ENCODE results near the gene CSRP2.

The CSRP2 gene

GRCh38 chr12:76876696-76877229, 2.1 kb downstream of the CSRP2 start:
- no peak for TF ChIP-seq NFIC (IDR thresholded peaks at IDR 0.05)
- TF ChIP-seq REST (IDR thresholded peaks at IDR 0.05; ENCODE audit: low read depth): no peak
- no peak for TF ChIP-seq RAD21 (IDR thresholded peaks at IDR 0.05; ENCODE audit: low read depth)
- no peak for TF ChIP-seq TEAD4 (IDR thresholded peaks at IDR 0.05)
- TF ChIP-seq EP300 (IDR thresholded peaks at IDR 0.05; ENCODE audit: borderline replicate concordance): no peak

- TF ChIP-seq TCF12 (IDR thresholded peaks at IDR 0.05; ENCODE audit: low read depth) (no peak), TEAD4 (IDR thresholded peaks at IDR 0.05) (no peak), MAX (IDR thresholded peaks at IDR 0.05) (no peak), YY1 (IDR thresholded peaks at IDR 0.05; ENCODE audit: low read depth) (no peak), USF1 (IDR thresholded peaks at IDR 0.05) (no peak), FOXM1 (IDR thresholded peaks at IDR 0.05; ENCODE audit: borderline replicate concordance, low read depth) (no peak), CREB1 (IDR thresholded peaks at IDR 0.05; ENCODE audit: low read depth) (no peak), REST (IDR thresholded peaks at IDR 0.05; ENCODE audit: low read depth) (no peak)
These were observed 4.2 kb downstream of the CSRP2 start for GRCh38 chr12:76874491-76875190.

- no peak for TF ChIP-seq TCF12 (IDR thresholded peaks at IDR 0.05; ENCODE audit: low read depth)
- TF ChIP-seq ZBTB7A (IDR thresholded peaks at IDR 0.05; ENCODE audit: low read depth): no peak
- TF ChIP-seq TAF1 (IDR thresholded peaks at IDR 0.05; ENCODE audit: low read depth): no peak
- TF ChIP-seq EP300 (IDR thresholded peaks at IDR 0.05; ENCODE audit: borderline replicate concordance): no peak
These were observed 4.8 kb downstream of the CSRP2 start for GRCh38 chr12:76874027-76874426.

GRCh38 chr12:76872415-76872814, 6.4 kb downstream of the CSRP2 start:
- TF ChIP-seq ZBTB7A (IDR thresholded peaks at IDR 0.05; ENCODE audit: low read depth) (no peak), CEBPB (IDR thresholded peaks at IDR 0.05) (no peak), RAD21 (IDR thresholded peaks at IDR 0.05; ENCODE audit: low read depth) (no peak), REST (IDR thresholded peaks at IDR 0.05; ENCODE audit: low read depth) (no peak), YY1 (IDR thresholded peaks at IDR 0.05; ENCODE audit: low read depth) (no peak), CREB1 (IDR thresholded peaks at IDR 0.05; ENCODE audit: low read depth) (no peak), USF1 (IDR thresholded peaks at IDR 0.05) (no peak), FOXM1 (IDR thresholded peaks at IDR 0.05; ENCODE audit: borderline replicate concordance, low read depth) (no peak), TEAD4 (IDR thresholded peaks at IDR 0.05) (no peak)

GRCh38 chr12:76871742-76872141, 7.1 kb downstream of the CSRP2 start:
- TF ChIP-seq TEAD4 (IDR thresholded peaks at IDR 0.05) (no peak), FOXM1 (IDR thresholded peaks at IDR 0.05; ENCODE audit: borderline replicate concordance, low read depth) (no peak), EGR1 (IDR thresholded peaks at IDR 0.05) (no peak), ZBTB7A (IDR thresholded peaks at IDR 0.05; ENCODE audit: low read depth) (no peak)

Data from Ishikawa (cell line).